Measurements from ENCODE around the gene MIEN1. TPM values are rescaled to one million over a fixed set of nuclear protein-coding genes. Genes with fewer than 3 reads are reported as not detected.

MIEN1 gene
- total RNA-seq, 1 experiment from 2014 or later, result 50.8 TPM

DNA sequence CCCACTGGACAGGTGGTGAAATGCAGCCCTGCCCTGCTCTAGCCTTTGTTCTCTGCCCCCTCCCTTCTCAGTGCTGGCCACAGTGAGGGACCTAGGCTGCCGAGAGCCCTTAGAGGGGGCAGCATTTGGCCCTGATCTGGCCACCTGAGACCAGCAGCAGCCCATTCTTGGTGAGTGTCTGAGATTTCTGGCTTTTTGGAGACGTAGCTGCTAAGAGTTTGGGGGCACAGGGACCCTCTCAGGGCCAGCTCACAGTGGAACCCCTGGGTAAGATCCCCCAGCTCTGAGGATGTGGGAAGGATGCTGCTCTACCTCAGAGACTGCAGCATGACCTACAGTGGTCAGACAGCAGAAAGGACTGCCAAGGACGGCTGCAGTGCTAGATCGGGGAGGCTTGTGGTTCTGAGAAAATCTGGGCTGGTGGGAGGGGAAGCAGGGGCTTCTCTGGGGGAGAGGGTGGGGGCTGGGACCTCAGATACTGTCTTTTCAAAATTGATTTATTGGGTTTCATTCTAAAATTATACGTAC lies 20.7 kb upstream of the MIEN1 start:
- H3K27me3 Mint-ChIP-seq (ENCODE audit: low read depth), result peaks cover 7% of the 10 kb centered on the region
- H3K9ac ChIP-seq (ENCODE audit: extremely low read depth, insufficient read length, low read length), result no peak overlapping the region
- no peak overlapping the region for H2BK20ac ChIP-seq (ENCODE audit: low read depth, low read length, poor library complexity, severe bottlenecking)
- no peak overlapping the region for H4K8ac ChIP-seq (replicated peaks; ENCODE audit: insufficient read length, low read depth, low read length)
- H3K79me2 ChIP-seq (ENCODE audit: insufficient read depth, low read length), result no peaks in the 10 kb centered on the region
- H3K23ac ChIP-seq (ENCODE audit: insufficient read length, low read depth, low read length), result no peak overlapping the region
- H2BK5ac ChIP-seq (ENCODE audit: insufficient read length, low read length), result no peak overlapping the region
- no peak overlapping the region for H3K56ac ChIP-seq (ENCODE audit: insufficient read length, low read depth, low read length)
- H3K27ac ChIP-seq (ENCODE audit: insufficient read length, low read depth, low read length), result no peak overlapping the region
- TF ChIP-seq, protein P1, sequence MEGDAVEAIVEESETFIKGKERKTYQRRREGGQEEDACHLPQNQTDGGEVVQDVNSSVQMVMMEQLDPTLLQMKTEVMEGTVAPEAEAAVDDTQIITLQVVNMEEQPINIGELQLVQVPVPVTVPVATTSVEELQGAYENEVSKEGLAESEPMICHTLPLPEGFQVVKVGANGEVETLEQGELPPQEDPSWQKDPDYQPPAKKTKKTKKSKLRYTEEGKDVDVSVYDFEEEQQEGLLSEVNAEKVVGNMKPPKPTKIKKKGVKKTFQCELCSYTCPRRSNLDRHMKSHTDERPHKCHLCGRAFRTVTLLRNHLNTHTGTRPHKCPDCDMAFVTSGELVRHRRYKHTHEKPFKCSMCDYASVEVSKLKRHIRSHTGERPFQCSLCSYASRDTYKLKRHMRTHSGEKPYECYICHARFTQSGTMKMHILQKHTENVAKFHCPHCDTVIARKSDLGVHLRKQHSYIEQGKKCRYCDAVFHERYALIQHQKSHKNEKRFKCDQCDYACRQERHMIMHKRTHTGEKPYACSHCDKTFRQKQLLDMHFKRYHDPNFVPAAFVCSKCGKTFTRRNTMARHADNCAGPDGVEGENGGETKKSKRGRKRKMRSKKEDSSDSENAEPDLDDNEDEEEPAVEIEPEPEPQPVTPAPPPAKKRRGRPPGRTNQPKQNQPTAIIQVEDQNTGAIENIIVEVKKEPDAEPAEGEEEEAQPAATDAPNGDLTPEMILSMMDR (conservative IDR thresholded peaks at IDR 0.05), result no peak
- no peak overlapping the region for H2BK120ac ChIP-seq (ENCODE audit: low read depth, low read length, poor library complexity, severe bottlenecking)
- H3K4me2 ChIP-seq (ENCODE audit: insufficient read depth, insufficient read length, low read length), result no peak overlapping the region
- H3T11ph ChIP-seq (ENCODE audit: low read length), result no peak overlapping the region
- H2AK5ac ChIP-seq (ENCODE audit: insufficient read length, low read length), result no peak overlapping the region
- H2AFZ ChIP-seq (ENCODE audit: low read length), result no peak overlapping the region
- peaks cover 3% of the 10 kb centered on the region for H3K23me2 ChIP-seq (ENCODE audit: insufficient read length, low read depth, low read length, poor library complexity, severe bottlenecking)
- H3K9me3 Mint-ChIP-seq, result no peaks in the 10 kb centered on the region; a peak in 1 of 5 replicates
- peaks cover 2% of the 10 kb centered on the region for H4K20me1 ChIP-seq (ENCODE audit: control insufficient read depth, insufficient read depth, insufficient read length)
- peaks cover 37 to 42% of the 10 kb centered on the region in 2 experiments for H3K4me1 Mint-ChIP-seq
- no peaks in the 10 kb centered on the region for H3K79me1 ChIP-seq (ENCODE audit: insufficient read depth, low read depth, low read length, poor library complexity, severe bottlenecking)
- no peak overlapping the region for H3K4me3 Mint-ChIP-seq
- no peak overlapping the region for H4K91ac ChIP-seq (ENCODE audit: insufficient read length, low read depth, low read length)
- no peak overlapping the region for H4K5ac ChIP-seq (ENCODE audit: insufficient read length, low read depth, low read length)
- no peak overlapping the region for H3K4ac ChIP-seq (ENCODE audit: low read depth, low read length)
- DNase-seq, result peak; percentile 37
- no peak overlapping the region for H3K18ac ChIP-seq (ENCODE audit: insufficient read length, low read depth, low read length)
- H3K27me3 ChIP-seq (ENCODE audit: insufficient read depth, low read length), result no peaks in the 10 kb centered on the region
- H3K4me1 ChIP-seq (ENCODE audit: insufficient read depth, low read length), result peaks cover 2% of the 10 kb centered on the region; the same call in 1 of the 2 replicates
- WGBS (ENCODE audit: extremely low coverage, insufficient read length, low lambda C conversion rate), result no CpG with 5 or more reads among the region's 5 CpGs
- H3K36me3 Mint-ChIP-seq (ENCODE audit: insufficient read depth in 1 of 3, low read depth in 3 of 3), result peaks cover 3 to 18% (median 16%) of the 10 kb centered on the region in 3 experiments; a peak in 4 of 7 replicates
- peak overlapping the region in 1 of 3 experiments; percentile 61; a peak in 2 of 7 replicates for H3K27ac Mint-ChIP-seq
- H3K9me3 ChIP-seq (ENCODE audit: control insufficient read depth, low read depth, low read length), result no peaks in the 10 kb centered on the region
- no peak overlapping the region for H3K14ac ChIP-seq (ENCODE audit: insufficient read depth, low read length)
- H2BK12ac ChIP-seq (ENCODE audit: insufficient read length, low read depth, low read length), result no peak overlapping the region
- H2BK15ac ChIP-seq (ENCODE audit: low read depth, low read length), result no peak overlapping the region

Measured in H9 (cell line).